Caco-2 (cell line): ENCODE measurements around the gene CLDN11. TPM values are rescaled to one million over a fixed set of nuclear protein-coding genes. Genes with fewer than 3 reads are reported as not detected.

Experiments used
- BruUV-seq: library from RNA; stranded (reverse); fragments of 400-500 nt; replicated peaks from 2 replicates; lab custom pipeline; 2021; lab: Mats Ljungman, UMichigan
- CTCF ChIA-PET: fragments of 300-600 bp; sonication (Branson Sonifier 250); formaldehyde crosslinking; loops from one replicate; lab custom pipeline; 2022; ENCODE audit warnings: antibody characterized with exemption; lab: Charles Lee
- POLR2A ChIA-PET: fragments of 300-600 bp; sonication (Branson Sonifier 250); formaldehyde crosslinking; loops from one replicate; lab custom pipeline; 2022; ENCODE audit warnings: antibody characterized with exemption; lab: Charles Lee
- DNase-seq, 2 experiments: peaks; one replicate each; pipeline versions ENCODE4 v3.0.0 to v3.0.0-alpha.2; 2020 to 2022
- H3K27me3 ChIP-seq: replicated peaks from 2 replicates; pipeline ENCODE4 v1.6.0; 2011; ENCODE audit warnings: low read length; ENCODE audit not compliant: control insufficient read depth, insufficient read depth
- H3K36me3 ChIP-seq: 2 replicates; pipeline ENCODE4 v1.5.1; 2011; ENCODE audit warnings: low read length; ENCODE audit not compliant: control insufficient read depth, insufficient read depth
- H3K4me1 ChIP-seq: fragments of 250-450 bp; sonication (Bioruptor Pico); 2 replicates; pipeline ENCODE4 v1.5.1; 2020; ENCODE audit warnings: mild to moderate bottlenecking
- H3K4me3 ChIP-seq: 2 replicates; pipeline ENCODE4 v1.5.1; 2011; ENCODE audit warnings: low read depth, mild to moderate bottlenecking, control low read depth, low read length
- H3K9me3 ChIP-seq: fragments of 250-450 bp; sonication (Bioruptor Pico); 2 replicates; pipeline ENCODE4 v1.5.1; 2020; ENCODE audit warnings: mild to moderate bottlenecking, moderate library complexity
- H3K27ac Mint-ChIP-seq: one replicate; pipeline ENCODE4 v1.8.0; 2022; ENCODE audit warnings: mixed read lengths; ENCODE audit not compliant: unreplicated experiment
- H3K27me3 Mint-ChIP-seq: one replicate; pipeline ENCODE4 v1.8.0; 2022; ENCODE audit warnings: mixed read lengths; ENCODE audit not compliant: insufficient read depth, unreplicated experiment
- H3K36me3 Mint-ChIP-seq: one replicate; pipeline ENCODE4 v1.8.0; 2022; ENCODE audit warnings: mild to moderate bottlenecking, mixed read lengths; ENCODE audit not compliant: insufficient read depth, unreplicated experiment
- H3K4me1 Mint-ChIP-seq: one replicate; pipeline ENCODE4 v1.8.0; 2022; ENCODE audit warnings: low read depth, mixed read lengths; ENCODE audit not compliant: unreplicated experiment
- H3K4me3 Mint-ChIP-seq: one replicate; pipeline ENCODE4 v1.8.0; 2022; ENCODE audit warnings: mild to moderate bottlenecking, moderate library complexity, mixed read lengths; ENCODE audit not compliant: unreplicated experiment
- H3K9me3 Mint-ChIP-seq: one replicate; pipeline ENCODE4 v1.8.0; 2022; ENCODE audit warnings: mixed read lengths; ENCODE audit not compliant: unreplicated experiment
- intact Hi-C: fragments of 100-400 bp; cut with micrococcal nuclease; formaldehyde crosslinking; loops from one replicate; pipeline ENCODE4 v1.10.0; 2022; ENCODE audit not compliant: unreplicated experiment
- total RNA-seq: library from RNA; stranded (reverse); gene quantifications from 2 replicates; pipeline ENCODE4 v1.2.3, GENCODE V29; 2022
- TF ChIP-seq, protein P1 (sequence below), 2 experiments: fragments of 200-600 bp in 1 of 2; IDR thresholded peaks; 1 replicate in 1 of 2; 2 replicates in 1 of 2; pipeline versions ENCODE4 v1.5.1 to v1.8.0; 2011 to 2022; ENCODE audit warnings: antibody characterized with exemption in 1 of 2, control low read depth in 1 of 2, inconsistent platforms in 1 of 2, low read depth in 1 of 2, low read length in 1 of 2, mild to moderate bottlenecking in 1 of 2, moderate library complexity in 1 of 2; ENCODE audit not compliant: insufficient read depth in 1 of 2, severe bottlenecking in 1 of 2, unreplicated experiment in 1 of 2

The CLDN11 gene
- total RNA-seq, 1 experiment from 2014 or later: 0.41 TPM

GRCh38 chr3:170424879-170425278, 6.2 kb downstream of the CLDN11 start:
- Histone ChIP-seq H3K9me3 (no peaks in the 10 kb centered on the region), H3K4me3 (no peak overlapping the region), H3K4me1 (no peaks in the 10 kb centered on the region), H3K27me3 (no peaks in the 10 kb centered on the region; the same call in 1 of the 2 replicates), H3K36me3 (no peaks in the 10 kb centered on the region)
- intact Hi-C loops: no loop called here
- TF ChIP-seq, protein P1, sequence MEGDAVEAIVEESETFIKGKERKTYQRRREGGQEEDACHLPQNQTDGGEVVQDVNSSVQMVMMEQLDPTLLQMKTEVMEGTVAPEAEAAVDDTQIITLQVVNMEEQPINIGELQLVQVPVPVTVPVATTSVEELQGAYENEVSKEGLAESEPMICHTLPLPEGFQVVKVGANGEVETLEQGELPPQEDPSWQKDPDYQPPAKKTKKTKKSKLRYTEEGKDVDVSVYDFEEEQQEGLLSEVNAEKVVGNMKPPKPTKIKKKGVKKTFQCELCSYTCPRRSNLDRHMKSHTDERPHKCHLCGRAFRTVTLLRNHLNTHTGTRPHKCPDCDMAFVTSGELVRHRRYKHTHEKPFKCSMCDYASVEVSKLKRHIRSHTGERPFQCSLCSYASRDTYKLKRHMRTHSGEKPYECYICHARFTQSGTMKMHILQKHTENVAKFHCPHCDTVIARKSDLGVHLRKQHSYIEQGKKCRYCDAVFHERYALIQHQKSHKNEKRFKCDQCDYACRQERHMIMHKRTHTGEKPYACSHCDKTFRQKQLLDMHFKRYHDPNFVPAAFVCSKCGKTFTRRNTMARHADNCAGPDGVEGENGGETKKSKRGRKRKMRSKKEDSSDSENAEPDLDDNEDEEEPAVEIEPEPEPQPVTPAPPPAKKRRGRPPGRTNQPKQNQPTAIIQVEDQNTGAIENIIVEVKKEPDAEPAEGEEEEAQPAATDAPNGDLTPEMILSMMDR (IDR thresholded peaks at IDR 0.05; ENCODE audit: insufficient read depth in 1 of 2, low read depth in 1 of 2, low read length in 1 of 2, severe bottlenecking in 1 of 2, unreplicated experiment in 1 of 2): no peak
- DNase-seq: no peak
- Mint-ChIP-seq H3K4me3 (no peak overlapping the region), H3K27ac (no peak overlapping the region), H3K27me3 (no peaks in the 10 kb centered on the region), H3K4me1 (no peaks in the 10 kb centered on the region), H3K36me3 (no peaks in the 10 kb centered on the region), H3K9me3 (no peaks in the 10 kb centered on the region)
- ChIA-PET CTCF (interaction anchor here (0.7 kb wide), 1 partner anchor 55 kb away, joined by 3 read pairs; no protein-coding TSS in a partner anchor), POLR2A (no interaction called here)
- BruUV-seq: no TSS peak

DNA sequence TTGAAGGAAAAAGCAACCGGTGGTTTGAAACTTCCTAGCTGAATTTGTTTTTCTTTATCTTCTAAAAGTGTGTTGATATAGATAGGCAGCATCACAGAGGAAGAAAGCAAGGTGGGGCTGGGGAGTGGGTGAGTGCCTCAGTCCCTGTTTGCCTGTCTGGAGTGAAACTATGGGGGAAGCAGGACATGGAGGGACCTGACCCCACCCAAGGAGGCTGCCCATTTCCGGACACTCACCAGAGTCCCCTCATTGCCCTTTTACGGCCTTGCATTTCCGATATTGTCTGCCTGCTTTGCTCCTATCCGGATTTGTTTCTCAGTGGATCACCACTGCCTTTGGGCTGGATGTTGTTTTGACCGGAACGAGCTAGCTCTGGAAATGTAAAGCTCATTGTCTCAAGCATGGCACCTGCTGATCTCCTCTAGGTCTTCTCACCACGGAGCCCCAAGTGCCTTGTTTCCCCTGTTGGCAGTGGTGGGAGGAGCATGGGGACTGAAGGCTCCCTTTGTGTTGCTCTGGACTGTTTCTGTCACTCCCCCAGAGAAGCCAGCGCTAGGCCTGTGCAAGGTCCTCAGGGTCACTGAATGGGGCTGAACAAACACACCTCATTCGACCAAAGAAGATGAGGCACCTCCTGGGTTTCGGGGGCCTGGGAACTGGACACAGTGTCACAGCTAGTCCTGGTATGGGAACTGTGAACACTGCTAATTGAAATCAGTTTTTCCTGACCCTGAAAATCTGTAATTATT, 7.0 kb downstream of the CLDN11 start:
- Histone ChIP-seq H3K36me3 (no peaks in the 10 kb centered on the region), H3K27me3 (no peaks in the 10 kb centered on the region; the same call in 1 of the 2 replicates), H3K4me1 (no peaks in the 10 kb centered on the region), H3K4me3 (no peak overlapping the region), H3K9me3 (no peaks in the 10 kb centered on the region)
- no peak for DNase-seq
- ChIA-PET CTCF (interaction anchor here (0.7 to 1.0 kb wide), 2 partner anchors 12 to 56 kb away, joined by 3 read pairs; no protein-coding TSS in a partner anchor), POLR2A (no interaction called here)
- no peaks in the 10 kb centered on the region for H3K27me3 Mint-ChIP-seq
- H3K4me1 Mint-ChIP-seq: no peaks in the 10 kb centered on the region
- no TSS peak for BruUV-seq
- no peak overlapping the region for H3K4me3 Mint-ChIP-seq
- no peaks in the 10 kb centered on the region for H3K9me3 Mint-ChIP-seq
- H3K27ac Mint-ChIP-seq: no peak overlapping the region
- H3K36me3 Mint-ChIP-seq: no peaks in the 10 kb centered on the region
- TF ChIP-seq, protein P1 (IDR thresholded peaks at IDR 0.05; ENCODE audit: insufficient read depth in 1 of 2, low read depth in 1 of 2, low read length in 1 of 2, severe bottlenecking in 1 of 2, unreplicated experiment in 1 of 2): no peak
- intact Hi-C loops: no loop called here

GRCh38 chr3:170426240-170426797, 7.7 kb downstream of the CLDN11 start:
- H3K27ac Mint-ChIP-seq: no peak overlapping the region
- no peaks in the 10 kb centered on the region for H3K4me1 ChIP-seq
- ChIA-PET POLR2A (no interaction called here), CTCF (interaction anchor here (1.0 kb wide), 1 partner anchor 13 kb away, joined by 3 read pairs; no protein-coding TSS in a partner anchor)
- intact Hi-C loops: no loop called here
- no peaks in the 10 kb centered on the region for H3K36me3 Mint-ChIP-seq
- BruUV-seq: no TSS peak
- no peaks in the 10 kb centered on the region for H3K27me3 Mint-ChIP-seq
- no peaks in the 10 kb centered on the region for H3K4me1 Mint-ChIP-seq
- TF ChIP-seq, protein P1 (IDR thresholded peaks at IDR 0.05; ENCODE audit: insufficient read depth in 1 of 2, low read depth in 1 of 2, low read length in 1 of 2, severe bottlenecking in 1 of 2, unreplicated experiment in 1 of 2): no peak
- H3K36me3 ChIP-seq: no peaks in the 10 kb centered on the region
- no peak overlapping the region for H3K4me3 ChIP-seq
- no peak overlapping the region for H3K4me3 Mint-ChIP-seq
- no peaks in the 10 kb centered on the region; the same call in 1 of the 2 replicates for H3K27me3 ChIP-seq
- H3K9me3 Mint-ChIP-seq: no peaks in the 10 kb centered on the region
- no peak for DNase-seq
- H3K9me3 ChIP-seq: no peaks in the 10 kb centered on the region
